ENCODE results near the gene LPCAT4.
"Not testable (repeated sequence)": the region's sequence is repeated elsewhere in the genome, so short reads cannot be mapped to it uniquely, and the experiment has no call there.

The LPCAT4 gene

GRCh38 chr15:34367101-34368081 lies at the start of gene LPCAT4:
LPCAT4 (minus strand) TSS chr15:34367196; CDS start chr15:34367100, 96 bp downstream.
- peaks cover 31% of the 10 kb centered on the region for H3K36me3 Mint-ChIP-seq (ENCODE audit: low read depth)
- peaks cover 58% of the 10 kb centered on the region for H3K4me1 Mint-ChIP-seq (ENCODE audit: low read depth)
- H3K27me3 Mint-ChIP-seq, result no peaks in the 10 kb centered on the region
- peak within 1 kb of the TSS; percentile 95 for H3K27ac Mint-ChIP-seq
- H3K9me3 Mint-ChIP-seq, result no peaks in the 10 kb centered on the region
- H3K4me3 Mint-ChIP-seq, result peak within 1 kb of the TSS; percentile 93
- intact Hi-C loops (cut with micrococcal nuclease), result loop anchor here (1.0 to 10.0 kb wide), 4 partner anchors 24 to 263 kb away; partner anchors contain the start of genes EMC7, NOP10, NUTM1 and PGBD4

GRCh38 chr15:34409511-34409910 lies 42.5 kb upstream of the LPCAT4 start:
- H3K27ac Mint-ChIP-seq; H3K9me3 Mint-ChIP-seq; H3K27me3 Mint-ChIP-seq; intact Hi-C loops (cut with micrococcal nuclease); H3K4me3 Mint-ChIP-seq; H3K4me1 Mint-ChIP-seq (ENCODE audit: low read depth); H3K36me3 Mint-ChIP-seq (ENCODE audit: low read depth): not testable (repeated sequence)

- intact Hi-C loops (cut with micrococcal nuclease); H3K4me3 Mint-ChIP-seq; H3K27me3 Mint-ChIP-seq; H3K27ac Mint-ChIP-seq; H3K9me3 Mint-ChIP-seq; H3K4me1 Mint-ChIP-seq (ENCODE audit: low read depth); H3K36me3 Mint-ChIP-seq (ENCODE audit: low read depth): not testable (repeated sequence)
Measured at GRCh38 chr15:34408973-34409372, 42.0 kb upstream of the LPCAT4 start.

GRCh38 chr15:34403899-34404298 lies 36.9 kb upstream of the LPCAT4 start:
- H3K36me3 Mint-ChIP-seq (ENCODE audit: low read depth); intact Hi-C loops (cut with micrococcal nuclease); H3K4me3 Mint-ChIP-seq; H3K27me3 Mint-ChIP-seq; H3K9me3 Mint-ChIP-seq; H3K27ac Mint-ChIP-seq; H3K4me1 Mint-ChIP-seq (ENCODE audit: low read depth): not testable (repeated sequence)

GRCh38 chr15:34403160-34403598 lies 36.2 kb upstream of the LPCAT4 start:
- intact Hi-C loops (cut with micrococcal nuclease); H3K4me1 Mint-ChIP-seq (ENCODE audit: low read depth): not testable (repeated sequence)

GRCh38 chr15:34397637-34398259 lies 30.8 kb upstream of the LPCAT4 start:
- H3K4me1 Mint-ChIP-seq (ENCODE audit: low read depth); H3K27ac Mint-ChIP-seq; H3K27me3 Mint-ChIP-seq; H3K4me3 Mint-ChIP-seq; H3K9me3 Mint-ChIP-seq; H3K36me3 Mint-ChIP-seq (ENCODE audit: low read depth); intact Hi-C loops (cut with micrococcal nuclease): not testable (repeated sequence)

More at GRCh38 chr15:34403160-34403598, 36.2 kb upstream of the LPCAT4 start:
- H3K27ac Mint-ChIP-seq; H3K36me3 Mint-ChIP-seq (ENCODE audit: low read depth); H3K9me3 Mint-ChIP-seq; H3K27me3 Mint-ChIP-seq; H3K4me3 Mint-ChIP-seq: not testable (repeated sequence)

GRCh38 chr15:34392981-34393380 lies 26.0 kb upstream of the LPCAT4 start:
- H3K9me3 Mint-ChIP-seq; H3K4me3 Mint-ChIP-seq; H3K4me1 Mint-ChIP-seq (ENCODE audit: low read depth); H3K27me3 Mint-ChIP-seq; intact Hi-C loops (cut with micrococcal nuclease); H3K27ac Mint-ChIP-seq; H3K36me3 Mint-ChIP-seq (ENCODE audit: low read depth): not testable (repeated sequence)

GRCh38 chr15:34389594-34390086 lies 22.6 kb upstream of the LPCAT4 start:
- intact Hi-C loops (cut with micrococcal nuclease); H3K4me3 Mint-ChIP-seq; H3K27ac Mint-ChIP-seq: not testable (repeated sequence)

GRCh38 chr15:34381829-34382521 lies 15.0 kb upstream of the LPCAT4 start:
- H3K4me3 Mint-ChIP-seq; intact Hi-C loops (cut with micrococcal nuclease); H3K36me3 Mint-ChIP-seq (ENCODE audit: low read depth); H3K27me3 Mint-ChIP-seq; H3K27ac Mint-ChIP-seq; H3K4me1 Mint-ChIP-seq (ENCODE audit: low read depth); H3K9me3 Mint-ChIP-seq: not testable (repeated sequence)

More at GRCh38 chr15:34389594-34390086, 22.6 kb upstream of the LPCAT4 start:
- H3K4me1 Mint-ChIP-seq (ENCODE audit: low read depth); H3K9me3 Mint-ChIP-seq; H3K36me3 Mint-ChIP-seq (ENCODE audit: low read depth); H3K27me3 Mint-ChIP-seq: not testable (repeated sequence)

- H3K36me3 Mint-ChIP-seq (ENCODE audit: low read depth); H3K4me3 Mint-ChIP-seq; intact Hi-C loops (cut with micrococcal nuclease); H3K27me3 Mint-ChIP-seq; H3K9me3 Mint-ChIP-seq; H3K27ac Mint-ChIP-seq; H3K4me1 Mint-ChIP-seq (ENCODE audit: low read depth): not testable (repeated sequence)
Measured at GRCh38 chr15:34380491-34380890, 13.5 kb upstream of the LPCAT4 start.

- H3K4me3 Mint-ChIP-seq, result no peak overlapping the region
Measured at GRCh38 chr15:34376856-34377255, 9.9 kb upstream of the LPCAT4 start.

GRCh38 chr15:34375541-34375940 lies 8.5 kb upstream of the LPCAT4 start:
- H3K4me1 Mint-ChIP-seq (ENCODE audit: low read depth); H3K27me3 Mint-ChIP-seq; H3K9me3 Mint-ChIP-seq; H3K27ac Mint-ChIP-seq; H3K4me3 Mint-ChIP-seq; intact Hi-C loops (cut with micrococcal nuclease); H3K36me3 Mint-ChIP-seq (ENCODE audit: low read depth): not testable (repeated sequence)

More at GRCh38 chr15:34376856-34377255, 9.9 kb upstream of the LPCAT4 start:
- H3K9me3 Mint-ChIP-seq, result no peaks in the 10 kb centered on the region
- intact Hi-C loops (cut with micrococcal nuclease), result no loop called here
- H3K4me1 Mint-ChIP-seq (ENCODE audit: low read depth), result no peaks in the 10 kb centered on the region
- H3K36me3 Mint-ChIP-seq (ENCODE audit: low read depth), result no peaks in the 10 kb centered on the region
- peaks cover 2% of the 10 kb centered on the region for H3K27me3 Mint-ChIP-seq
- H3K27ac Mint-ChIP-seq, result no peak overlapping the region

GRCh38 chr15:34374816-34375215 lies 7.8 kb upstream of the LPCAT4 start:
- intact Hi-C loops (cut with micrococcal nuclease), result no loop called here

GRCh38 chr15:34373951-34374350 lies 7.0 kb upstream of the LPCAT4 start:
- H3K27me3 Mint-ChIP-seq, result peaks cover 2% of the 10 kb centered on the region
- no peak overlapping the region for H3K4me3 Mint-ChIP-seq
- H3K36me3 Mint-ChIP-seq (ENCODE audit: low read depth), result no peaks in the 10 kb centered on the region
- H3K27ac Mint-ChIP-seq, result no peak overlapping the region
- intact Hi-C loops (cut with micrococcal nuclease), result no loop called here
- peaks cover 12% of the 10 kb centered on the region for H3K4me1 Mint-ChIP-seq (ENCODE audit: low read depth)
- no peaks in the 10 kb centered on the region for H3K9me3 Mint-ChIP-seq

More at GRCh38 chr15:34374816-34375215, 7.8 kb upstream of the LPCAT4 start:
- Mint-ChIP-seq H3K27ac (no peak overlapping the region), H3K27me3 (peaks cover 2% of the 10 kb centered on the region), H3K9me3 (no peaks in the 10 kb centered on the region), H3K36me3 (ENCODE audit: low read depth) (no peaks in the 10 kb centered on the region), H3K4me3 (no peak overlapping the region), H3K4me1 (ENCODE audit: low read depth) (peaks cover 8% of the 10 kb centered on the region)
